GM19043 (cell line): ENCODE measurements around the gene PFKL.
"Not testable (repeated sequence)": the region's sequence is repeated elsewhere in the genome, so short reads cannot be mapped to it uniquely, and the experiment has no call there.

Experiments used
- ATAC-seq: cut with Tn5 transposase; IDR thresholded peaks from one replicate; pipeline ENCODE4 v1.9.1; 2021; ENCODE audit warnings: low read depth; ENCODE audit not compliant: unreplicated experiment

PFKL gene

DNA sequence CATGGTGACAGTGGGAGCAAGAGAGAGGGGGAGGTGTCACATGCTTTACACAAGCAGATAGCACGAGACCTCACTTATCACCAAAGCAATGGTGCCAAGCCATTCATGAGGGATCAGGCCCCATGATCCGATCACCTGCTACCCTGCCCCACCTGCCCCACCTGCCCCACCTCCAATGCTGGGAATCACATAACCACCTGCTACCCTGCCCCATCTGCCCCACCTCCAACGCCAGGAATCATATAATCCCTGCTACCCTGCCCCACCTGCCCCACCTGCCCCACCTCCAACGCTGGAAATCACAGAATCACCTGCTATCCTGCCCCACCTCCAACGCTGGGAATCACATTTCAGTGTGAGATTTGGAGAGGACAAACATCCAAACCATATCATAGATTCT lies 24.8 kb upstream of the PFKL start:
- ATAC-seq = no peak

DNA sequence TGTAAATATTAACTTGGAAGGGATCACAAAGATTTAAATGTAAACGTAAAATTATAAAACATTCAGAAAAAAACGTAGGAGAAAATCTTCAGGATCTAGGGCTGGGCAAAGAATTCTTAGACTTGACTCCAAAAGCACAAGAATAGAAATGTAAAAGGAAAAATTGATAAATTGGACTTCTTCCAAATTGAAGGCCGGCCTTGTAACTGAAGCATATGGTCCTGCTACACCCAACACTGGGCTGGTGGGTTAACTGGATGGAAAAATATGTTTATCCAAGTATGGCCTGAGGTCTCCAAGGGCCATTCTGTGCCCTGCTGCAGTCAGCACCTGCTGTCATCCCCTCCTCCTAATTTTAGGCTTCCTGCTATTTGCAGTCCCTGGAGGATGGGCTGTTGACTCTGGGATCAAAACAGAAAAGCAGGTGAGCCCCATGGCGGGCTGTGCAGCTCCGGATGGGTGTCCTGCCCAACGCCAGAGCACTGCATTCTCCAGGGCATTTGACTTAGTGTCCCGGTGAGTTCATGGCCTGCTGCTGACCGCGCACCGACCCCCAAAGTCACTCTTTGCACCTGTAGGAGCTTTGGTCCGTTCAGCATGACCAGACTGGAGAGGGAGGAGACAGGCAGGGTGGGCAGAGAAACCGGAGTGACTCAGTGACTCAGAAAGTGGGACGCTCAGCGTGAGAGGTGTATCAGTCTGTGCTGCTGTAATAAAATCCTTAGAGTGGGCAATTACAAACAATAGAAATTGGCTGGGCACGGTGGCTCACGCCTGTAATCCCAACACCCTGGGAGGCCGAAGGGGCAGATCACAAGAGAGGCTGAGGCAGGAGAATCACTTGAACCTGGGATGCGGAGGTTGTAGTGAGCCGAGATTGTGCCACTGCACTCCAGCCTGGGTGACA lies 20.2 kb upstream of the PFKL start:
- no peak for ATAC-seq

DNA sequence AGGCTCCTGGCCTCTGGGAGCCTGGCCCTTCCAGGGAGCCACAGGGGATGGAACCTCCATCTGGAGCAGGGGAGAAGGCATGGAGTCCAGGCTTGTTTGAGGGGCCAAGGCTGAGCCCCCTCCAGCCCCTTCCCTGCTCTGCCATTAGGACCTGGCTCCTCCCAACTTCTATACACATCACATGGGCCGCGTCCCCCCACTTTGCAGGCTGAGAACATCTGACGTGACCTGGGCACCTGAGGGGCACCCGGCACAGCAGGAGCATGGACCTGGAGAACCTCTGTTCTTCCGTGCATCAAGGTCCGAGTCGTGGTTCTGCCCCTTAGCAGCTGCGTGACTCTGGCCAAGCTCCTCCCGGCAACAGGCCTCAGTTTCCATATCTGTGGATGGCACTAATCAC lies 18.1 kb upstream of the PFKL start:
- no peak for ATAC-seq

DNA sequence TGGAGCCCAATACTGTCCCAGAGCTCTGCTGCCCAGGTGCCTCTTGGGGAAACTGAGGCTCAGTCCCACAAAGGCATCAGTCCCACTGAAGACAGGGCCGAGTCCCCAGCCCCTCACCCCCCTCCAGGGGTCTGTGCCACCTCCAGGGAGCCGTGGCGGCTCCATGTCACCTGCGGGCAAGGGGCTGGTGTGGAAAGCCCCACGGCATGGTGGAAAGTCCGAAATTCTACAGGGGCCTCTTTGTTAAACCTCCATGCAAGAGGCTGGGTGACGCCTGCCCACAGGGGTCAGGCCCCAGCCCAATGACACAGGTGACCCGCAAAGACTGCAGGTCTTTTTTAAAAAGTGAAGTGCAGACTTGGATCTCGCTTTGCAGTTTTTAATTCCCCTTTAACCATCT lies 17.5 kb upstream of the PFKL start:
- no peak for ATAC-seq

DNA sequence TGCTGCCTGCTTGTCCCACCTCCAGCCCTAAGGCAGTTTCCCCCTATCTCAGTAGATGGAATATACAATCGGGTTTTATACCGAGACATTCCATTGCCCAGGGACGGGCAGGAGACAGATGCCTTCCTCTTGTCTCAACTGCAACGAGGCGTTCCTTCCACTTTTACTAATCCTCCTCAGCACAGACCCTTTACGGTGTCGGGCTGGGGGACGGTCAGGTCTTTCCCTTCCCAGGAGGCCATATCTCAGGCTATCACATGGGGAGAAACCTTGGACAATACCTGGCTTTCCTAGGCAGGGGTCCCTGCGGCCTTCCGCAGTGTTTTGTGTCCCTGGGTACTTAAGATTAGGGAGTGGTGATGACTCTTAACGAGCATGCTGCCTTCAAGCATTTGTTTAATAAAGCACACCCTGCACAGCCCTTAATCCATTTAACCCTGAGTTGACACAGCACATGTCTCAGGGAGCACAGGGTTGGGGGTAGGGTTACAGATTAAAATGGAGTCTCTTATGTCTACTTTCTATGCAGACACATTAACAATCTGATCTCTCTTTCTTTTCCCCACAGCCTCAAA lies 16.6 kb upstream of the PFKL start:
- ATAC-seq = not testable (repeated sequence)

DNA sequence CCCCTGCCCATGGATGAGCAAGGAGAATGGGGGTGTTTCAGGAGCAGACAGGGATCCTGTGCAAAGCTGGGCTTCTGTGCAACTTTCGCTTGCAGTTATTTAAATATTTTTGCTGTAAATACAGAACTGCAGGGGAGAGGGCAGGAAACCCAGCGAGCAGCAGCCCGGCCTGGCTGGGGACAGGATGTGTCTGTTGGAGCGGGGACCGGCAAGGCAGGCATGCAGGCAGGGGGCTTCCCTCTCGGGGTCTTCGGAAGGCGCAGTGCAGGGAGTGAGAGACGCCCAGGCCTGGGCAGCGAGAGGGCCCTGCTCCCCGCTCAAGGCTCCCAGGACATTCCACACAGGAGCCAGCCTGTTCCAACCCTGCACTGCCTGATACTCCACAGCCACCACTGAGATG lies 15.9 kb upstream of the PFKL start:
- no peak for ATAC-seq

DNA sequence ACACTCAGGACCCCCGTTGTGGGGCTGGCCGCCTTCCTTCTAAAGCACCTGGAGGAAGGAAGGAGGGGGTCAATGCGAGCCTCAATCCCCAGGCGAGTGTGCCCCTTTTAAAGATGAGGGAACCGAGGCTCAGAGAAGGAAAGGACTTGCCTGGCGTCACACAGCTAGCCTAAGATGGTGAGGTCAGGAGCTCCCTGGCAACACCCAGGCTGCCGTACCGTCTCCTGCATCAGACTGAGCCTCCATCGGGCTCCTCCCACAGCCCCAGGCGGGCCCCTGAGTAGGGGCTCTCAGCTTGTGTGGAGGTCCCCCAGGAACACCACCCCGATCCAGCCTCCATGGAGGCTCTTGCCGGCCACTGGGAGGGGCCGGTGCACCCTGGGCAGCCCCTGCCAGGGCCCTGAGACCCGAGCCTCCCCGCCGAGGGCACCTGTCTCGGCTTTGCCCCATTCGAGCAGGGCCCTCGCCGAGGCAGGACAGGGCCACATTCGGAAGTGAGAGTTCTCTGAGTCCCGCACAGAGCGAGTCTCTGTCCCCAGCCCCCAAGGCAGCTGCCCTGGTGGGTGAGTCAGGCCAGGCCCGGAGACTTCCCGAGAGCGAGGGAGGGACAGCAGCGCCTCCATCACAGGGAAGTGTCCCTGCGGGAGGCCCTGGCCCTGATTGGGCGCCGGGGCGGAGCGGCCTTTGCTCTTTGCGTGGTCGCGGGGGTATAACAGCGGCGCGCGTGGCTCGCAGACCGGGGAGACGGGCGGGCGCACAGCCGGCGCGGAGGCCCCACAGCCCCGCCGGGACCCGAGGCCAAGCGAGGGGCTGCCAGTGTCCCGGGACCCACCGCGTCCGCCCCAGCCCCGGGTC lies 14.5 kb upstream of the PFKL start, which contains the start of gene AIRE:
Gene AIRE (plus strand): TSS at position 739 of the 855 bp plus-strand sequence. CDS start 131 bp downstream, outside the sequence.
- no peak for ATAC-seq

DNA sequence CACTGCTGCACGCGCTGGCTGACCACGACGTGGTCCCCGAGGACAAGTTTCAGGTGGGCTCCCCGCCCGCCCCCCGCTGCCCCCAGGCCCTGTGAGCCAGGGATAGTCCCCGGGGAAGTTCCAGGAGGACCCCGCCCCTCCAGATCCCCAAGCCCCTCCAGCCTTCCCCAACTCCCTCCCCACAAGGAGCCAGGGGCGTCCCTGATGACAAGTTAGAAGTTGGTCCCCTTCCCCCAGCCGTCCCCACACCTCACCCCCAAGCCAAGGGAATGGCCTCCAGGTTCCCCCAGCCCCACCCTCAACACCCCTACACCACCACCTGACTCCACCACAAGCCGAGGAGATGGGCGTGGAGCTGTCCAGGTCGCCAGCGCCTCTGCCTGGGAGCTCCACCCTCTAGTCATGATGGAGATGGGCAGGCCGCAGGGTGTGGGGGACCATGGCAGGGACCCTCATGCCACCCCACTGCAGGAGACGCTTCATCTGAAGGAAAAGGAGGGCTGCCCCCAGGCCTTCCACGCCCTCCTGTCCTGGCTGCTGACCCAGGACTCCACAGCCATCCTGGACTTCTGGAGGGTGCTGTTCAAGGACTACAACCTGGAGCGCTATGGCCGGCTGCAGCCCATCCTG lies 13.7 kb upstream of the PFKL start:
- no peak for ATAC-seq

DNA sequence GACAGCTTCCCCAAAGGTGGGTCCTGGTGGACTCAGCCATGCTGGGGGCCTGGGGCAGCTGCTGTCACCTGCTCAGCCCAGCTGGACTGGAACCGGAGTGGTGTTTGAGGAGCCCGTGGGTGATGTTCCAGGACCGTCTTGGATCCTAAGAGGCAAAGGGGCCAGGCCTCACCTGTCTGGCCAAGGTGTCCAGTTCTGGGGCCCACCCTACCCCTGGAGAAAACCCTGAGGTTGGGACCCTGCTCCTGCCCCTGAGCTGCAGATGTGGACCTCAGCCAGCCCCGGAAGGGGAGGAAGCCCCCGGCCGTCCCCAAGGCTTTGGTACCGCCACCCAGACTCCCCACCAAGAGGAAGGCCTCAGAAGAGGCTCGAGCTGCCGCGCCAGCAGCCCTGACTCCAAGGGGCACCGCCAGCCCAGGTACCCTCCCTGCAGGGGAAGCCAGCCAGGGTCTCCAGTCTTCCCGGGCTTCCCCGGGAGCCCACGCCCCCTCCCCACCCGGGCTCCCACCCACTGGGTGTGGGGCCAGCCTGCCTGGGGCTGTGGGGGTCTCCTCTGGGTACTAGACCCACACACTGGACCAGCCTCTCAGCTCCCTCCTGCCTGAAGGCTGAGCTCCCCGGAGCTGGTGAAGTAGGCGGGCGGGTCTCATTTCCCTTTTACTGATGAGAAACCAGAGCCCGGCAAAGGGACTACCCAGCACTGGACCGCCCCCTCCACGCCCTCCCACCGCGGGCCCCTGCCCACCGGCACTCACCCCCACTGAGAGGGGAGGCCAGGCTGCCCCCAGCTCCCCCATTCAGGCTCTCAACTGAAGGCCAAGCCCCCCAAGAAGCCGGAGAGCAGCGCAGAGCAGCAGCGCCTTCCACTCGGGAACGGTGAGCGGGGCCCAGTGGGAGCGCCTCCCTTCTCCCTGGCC lies 12.9 kb upstream of the PFKL start:
- ATAC-seq = no peak

DNA sequence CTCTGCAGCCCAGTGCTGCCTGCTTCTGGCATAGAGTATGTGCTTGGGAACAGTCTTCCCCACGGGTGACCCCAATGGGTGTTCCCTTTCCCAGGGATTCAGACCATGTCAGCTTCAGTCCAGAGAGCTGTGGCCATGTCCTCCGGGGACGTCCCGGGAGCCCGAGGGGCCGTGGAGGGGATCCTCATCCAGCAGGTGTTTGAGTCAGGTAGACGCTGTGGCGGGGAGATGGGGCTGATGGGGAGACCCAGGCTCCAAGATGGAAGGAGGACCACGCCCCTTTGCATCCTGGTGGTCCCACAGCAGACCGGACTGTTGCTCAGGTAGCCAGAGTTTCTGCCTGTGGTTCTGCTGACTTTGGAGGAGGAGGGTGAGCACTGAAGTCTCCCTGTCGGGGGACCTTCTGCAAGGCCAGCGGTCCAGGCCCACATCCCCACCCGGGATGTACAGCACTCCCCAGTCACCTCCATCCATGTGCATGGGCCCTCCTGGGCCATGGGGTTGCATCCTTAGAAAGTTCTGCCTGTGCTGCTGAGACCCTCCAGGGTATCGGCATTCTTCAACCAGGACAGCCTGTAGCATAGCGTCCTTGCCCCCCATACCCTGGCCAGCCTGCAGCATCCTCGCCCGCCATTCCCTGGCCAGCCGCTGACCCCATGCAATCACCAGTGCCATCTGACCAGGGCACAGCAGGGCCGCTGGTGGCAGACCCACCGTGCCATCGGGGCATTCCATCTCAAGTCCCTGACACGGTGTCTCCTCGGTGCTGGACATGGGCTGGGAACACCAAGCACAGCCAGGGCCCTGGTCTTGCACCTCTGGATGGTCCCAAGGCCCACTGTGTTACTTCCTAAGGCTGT lies 11.4 kb upstream of the PFKL start:
- ATAC-seq = no peak

DNA sequence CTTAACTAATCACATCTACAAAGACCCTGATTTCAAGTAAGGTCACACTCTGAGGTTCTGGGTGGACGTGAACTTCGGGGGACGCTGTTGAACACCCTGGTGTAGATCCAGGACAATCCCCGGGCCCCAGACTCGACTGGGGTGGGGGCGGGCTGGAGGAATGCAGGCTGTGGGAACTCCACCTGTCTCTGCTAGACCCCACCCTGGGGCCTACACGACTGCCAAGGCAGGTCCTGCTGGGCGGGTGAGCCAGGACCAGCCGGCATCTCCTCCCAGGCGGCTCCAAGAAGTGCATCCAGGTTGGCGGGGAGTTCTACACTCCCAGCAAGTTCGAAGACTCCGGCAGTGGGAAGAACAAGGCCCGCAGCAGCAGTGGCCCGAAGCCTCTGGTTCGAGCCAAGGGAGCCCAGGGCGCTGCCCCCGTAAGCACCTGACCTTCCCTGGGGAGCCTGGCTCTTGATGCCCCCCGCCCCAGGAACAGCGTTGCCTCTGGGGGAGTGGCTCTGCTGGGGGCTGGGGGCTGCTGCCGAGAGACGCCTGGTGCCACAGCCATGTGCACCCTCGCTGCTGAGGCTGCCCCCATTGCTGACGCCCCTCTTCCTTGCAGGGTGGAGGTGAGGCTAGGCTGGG lies 10.4 kb upstream of the PFKL start:
- no peak for ATAC-seq

DNA sequence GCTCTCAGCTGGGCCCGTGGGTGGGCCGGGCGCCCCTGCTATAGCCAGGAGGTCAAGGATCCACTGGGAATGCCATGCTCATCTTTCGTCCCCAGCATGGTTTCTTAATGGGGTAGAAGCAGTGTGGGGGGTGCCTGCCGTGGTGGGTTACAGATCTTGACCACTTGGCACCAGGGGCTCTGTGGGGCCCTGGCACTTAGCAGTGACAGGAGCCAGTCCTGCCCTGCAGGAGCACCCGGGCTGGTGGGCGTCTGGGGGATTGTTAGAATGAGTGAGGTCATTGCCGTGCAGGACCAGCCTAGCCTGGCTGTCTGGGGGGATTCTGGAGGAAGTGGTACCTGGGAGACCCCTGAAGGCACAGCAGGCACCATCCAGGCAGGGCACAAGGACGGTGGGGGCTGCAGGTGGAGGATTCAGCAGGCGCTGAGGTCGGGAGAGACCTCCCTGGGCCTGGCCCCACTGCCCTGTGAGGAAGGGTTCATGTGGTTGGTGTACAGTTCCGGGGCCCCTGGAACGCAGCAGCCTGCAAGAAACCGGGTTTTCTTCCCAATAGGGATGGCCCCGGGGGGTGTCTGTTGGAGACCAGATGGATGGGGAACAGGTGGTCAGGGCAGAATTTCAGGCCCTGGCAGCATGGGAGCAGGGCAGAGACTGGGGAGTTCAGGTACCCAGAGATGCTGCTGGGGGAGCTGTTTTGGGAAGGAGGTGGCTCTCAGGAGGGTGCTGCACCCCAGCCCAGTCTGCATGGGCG lies 9.4 kb upstream of the PFKL start:
- no peak for ATAC-seq

DNA sequence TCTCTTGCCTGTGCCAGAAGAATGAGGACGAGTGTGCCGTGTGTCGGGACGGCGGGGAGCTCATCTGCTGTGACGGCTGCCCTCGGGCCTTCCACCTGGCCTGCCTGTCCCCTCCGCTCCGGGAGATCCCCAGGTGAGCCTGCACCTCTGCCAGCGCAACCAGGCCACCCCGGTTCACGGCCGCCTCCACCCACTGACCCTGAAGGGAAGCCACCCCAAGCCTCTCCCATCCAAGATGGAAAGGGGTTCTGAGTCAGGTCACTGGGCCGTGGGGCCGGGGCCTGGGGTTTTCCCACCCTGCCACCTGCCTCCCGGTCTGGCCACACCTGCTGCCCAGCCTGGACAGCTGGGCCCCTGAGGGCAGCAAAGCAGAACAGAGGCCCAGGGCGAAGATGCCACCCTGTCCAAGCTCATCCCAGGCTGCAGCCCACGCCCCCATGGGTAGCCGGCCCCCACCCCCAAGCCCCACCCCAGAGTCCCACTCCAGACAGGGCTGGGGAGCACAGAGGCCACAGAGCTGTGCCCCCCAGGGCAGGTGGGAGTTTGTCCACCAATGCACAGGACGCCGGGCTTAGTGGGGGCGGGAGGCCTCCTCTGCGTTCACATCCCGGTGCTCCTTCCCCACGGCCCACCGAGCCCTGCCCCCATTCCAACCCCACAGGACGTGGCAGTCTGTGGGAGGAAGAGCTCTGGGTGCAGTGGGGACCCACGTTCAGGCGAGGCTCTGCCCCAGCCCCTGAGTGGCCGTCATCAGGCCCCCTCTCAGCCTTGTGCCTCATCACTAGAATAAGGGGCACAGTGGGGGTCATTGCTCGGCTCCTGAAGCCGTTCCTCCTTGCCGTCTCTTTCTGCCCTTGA lies 8.5 kb upstream of the PFKL start:
- ATAC-seq = no peak

DNA sequence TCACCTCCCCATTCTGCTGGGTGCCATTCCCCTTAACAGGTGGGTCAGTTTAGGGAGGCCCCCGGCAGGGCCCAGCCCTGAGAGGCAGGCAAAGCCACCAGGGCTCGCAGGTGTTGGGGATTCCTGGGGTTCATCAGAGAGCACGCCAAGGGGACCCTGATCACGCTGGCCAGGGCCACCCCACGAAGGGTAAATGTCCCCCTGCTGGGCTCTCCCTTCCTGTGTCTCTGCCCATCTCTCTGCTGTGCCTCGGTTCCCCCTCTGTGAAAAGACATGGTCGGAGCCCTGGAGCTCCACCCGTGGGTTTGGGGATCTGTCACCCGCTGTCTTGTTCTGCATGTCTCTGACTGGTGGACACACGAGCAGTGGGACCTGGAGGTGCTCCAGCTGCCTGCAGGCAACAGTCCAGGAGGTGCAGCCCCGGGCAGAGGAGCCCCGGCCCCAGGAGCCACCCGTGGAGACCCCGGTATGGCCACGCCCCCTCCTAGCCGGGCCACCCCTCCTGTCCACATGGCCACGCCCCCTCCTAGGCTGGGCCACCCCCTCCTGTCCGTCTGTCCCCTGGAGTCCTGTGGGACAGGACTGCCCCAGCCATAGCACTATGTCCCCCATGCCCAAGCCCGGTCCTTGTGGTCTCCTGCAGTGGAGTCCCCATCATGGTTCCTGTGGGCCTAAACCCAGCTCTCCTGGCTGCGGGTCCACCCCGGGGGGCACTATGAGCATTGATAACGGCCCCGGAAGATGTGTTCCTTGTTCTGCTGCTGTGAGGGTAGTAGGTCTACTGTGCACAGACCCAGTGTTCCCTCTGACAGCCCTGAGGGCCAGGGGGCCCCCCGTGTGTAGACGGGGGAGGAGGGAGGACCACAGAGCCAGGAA lies 7.7 kb upstream of the PFKL start:
- ATAC-seq = no peak

DNA sequence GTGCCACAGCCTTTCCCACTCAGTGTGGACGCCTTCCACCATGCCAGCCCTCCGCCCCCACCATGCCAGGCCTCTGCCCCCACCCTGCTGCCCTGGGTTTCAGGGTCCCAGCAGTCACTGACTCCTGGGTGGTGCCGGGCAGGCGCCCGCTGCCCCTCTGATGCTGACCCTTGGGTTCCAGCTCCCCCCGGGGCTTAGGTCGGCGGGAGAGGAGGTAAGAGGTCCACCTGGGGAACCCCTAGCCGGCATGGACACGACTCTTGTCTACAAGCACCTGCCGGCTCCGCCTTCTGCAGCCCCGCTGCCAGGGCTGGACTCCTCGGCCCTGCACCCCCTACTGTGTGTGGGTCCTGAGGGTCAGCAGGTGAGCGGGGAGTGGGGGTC lies 7.0 kb upstream of the PFKL start:
- ATAC-seq = no peak
